SK-N-DZ (cell line): Measurements from ENCODE around the gene KNL1.
A peak's percentile ranks its signal among the peaks of the same experiment; 100 is the strongest.
"Not testable (repeated sequence)": the region's sequence is repeated elsewhere in the genome, so short reads cannot be mapped to it uniquely, and the experiment has no call there.

ENCODE experiments used
- DNase-seq: peaks from one replicate; pipeline ENCODE4 v3.0.0-alpha.2; 2015; ENCODE audit warnings: low spot score
- small RNA-seq, 2 experiments: library from RNA; depleted of rRNA; stranded (forward); fragments of <200 nt; gene quantifications; one replicate each; pipeline ENCODE3, GENCODE V24; 2014

Gene KNL1

GRCh38 chr15:40660686-40661085 lies 66.6 kb downstream of the KNL1 start:
- no peak for DNase-seq

DNA sequence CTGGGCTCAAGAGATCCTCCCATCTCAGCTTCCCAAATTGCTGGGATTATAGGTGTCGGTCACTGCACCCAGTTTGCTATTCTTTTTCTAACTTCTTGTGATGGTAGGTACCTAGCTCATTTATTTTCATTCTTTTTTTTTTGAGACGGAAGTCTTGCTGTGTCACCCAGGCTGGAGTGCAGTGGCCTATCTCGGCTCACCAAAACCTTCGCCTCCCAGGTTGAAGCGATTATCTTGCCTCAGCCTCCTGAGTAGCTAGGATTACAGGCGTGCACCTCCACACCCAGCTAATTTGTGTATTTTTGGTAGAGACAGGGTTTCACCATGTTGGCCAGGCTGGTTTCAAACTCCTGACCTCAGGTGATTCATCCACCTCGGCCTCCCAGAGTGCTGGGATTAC lies 70.9 kb downstream of the KNL1 start:
- DNase-seq, result no peak

GRCh38 chr15:40676290-40676689 lies 82.2 kb downstream of the KNL1 start:
- not testable (repeated sequence) for DNase-seq

DNA sequence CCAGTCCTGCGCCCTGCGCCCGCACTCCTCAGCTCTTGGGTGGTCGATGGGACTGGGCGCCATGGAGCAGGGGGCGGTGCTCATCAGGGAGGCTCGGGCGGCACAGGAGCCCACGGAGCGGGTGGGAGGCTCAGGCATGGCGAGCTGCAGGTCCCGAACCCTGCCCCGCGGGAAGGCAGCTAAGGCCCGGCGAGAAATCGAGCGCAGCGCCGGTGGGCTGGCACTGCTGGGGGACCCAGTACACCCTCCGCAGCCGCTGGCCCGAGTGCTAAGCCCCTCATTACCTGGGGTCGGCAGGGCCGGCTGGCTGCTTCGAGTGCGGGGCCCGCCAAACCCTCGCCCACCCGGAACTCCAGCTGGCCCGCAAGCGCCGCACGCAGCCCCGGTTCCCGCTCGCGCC lies 82.9 kb downstream of the KNL1 start:
- not testable (repeated sequence) for DNase-seq

GRCh38 chr15:40680151-40680550 lies 86.1 kb downstream of the KNL1 start:
- no peak for DNase-seq

GRCh38 chr15:40680959-40681358 lies 86.9 kb downstream of the KNL1 start:
- not testable (repeated sequence) for DNase-seq

DNA sequence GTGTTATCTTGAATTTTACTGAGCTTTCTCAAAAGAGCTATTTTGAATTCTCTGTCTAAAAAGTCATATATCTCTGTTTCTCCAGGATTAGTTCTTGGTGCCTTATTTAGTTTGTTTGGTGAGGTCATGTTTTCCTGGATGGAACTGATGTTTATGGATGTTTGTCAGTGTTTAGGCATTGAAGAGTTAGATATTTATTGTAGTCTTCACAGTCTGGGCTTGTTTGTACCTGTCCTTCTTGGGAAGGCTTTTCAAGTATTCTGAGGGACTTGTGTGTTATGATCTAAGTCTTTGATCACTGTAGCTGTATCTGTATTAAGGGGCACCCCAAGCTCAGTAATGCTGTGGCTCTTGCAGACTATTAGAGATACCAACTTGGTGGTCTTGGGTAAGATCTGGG lies 90.3 kb downstream of the KNL1 start:
- no peak for DNase-seq

DNA sequence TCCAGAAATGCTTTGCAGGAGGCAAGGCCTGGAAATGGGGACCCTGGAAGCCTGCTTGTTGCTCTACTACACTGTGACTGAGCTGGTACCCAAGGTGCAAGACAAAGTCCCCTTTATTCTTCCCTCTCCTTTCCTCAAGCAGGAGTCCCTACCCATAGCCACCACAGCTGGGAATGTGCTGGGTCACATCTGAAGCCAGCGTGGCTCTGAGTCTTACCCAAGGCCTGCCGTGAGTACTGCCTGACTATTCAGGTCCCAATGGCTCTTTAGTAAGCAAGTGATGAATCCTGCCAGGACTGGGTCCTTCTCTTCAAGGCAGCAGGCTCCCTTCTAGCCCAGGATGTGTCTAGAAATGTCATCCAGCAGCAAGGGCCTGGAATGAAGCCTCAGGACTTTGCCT lies 91.3 kb downstream of the KNL1 start:
- DNase-seq, result no peak

GRCh38 chr15:40688932-40689799 lies 95.1 kb downstream of the KNL1 start:
- no peak for DNase-seq

DNA sequence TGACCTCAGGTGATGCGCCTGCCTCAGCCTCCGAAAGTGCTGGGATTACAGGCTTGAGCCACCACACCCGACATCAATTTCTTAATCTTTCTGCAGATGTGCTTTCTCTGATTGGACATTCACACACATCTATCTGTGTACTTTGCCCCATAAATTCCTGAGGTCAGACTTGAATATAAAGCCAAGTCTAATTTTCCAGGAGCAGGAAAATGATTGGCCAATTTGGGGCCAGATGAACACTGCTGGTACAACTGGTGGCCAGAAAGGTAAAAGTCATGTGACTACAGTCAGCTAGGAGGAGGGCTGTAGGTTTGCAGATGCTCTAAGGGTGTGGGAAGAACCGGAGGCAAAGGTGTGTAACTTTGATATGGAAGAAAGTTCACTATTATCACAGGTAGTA lies 97.7 kb downstream of the KNL1 start:
- DNase-seq, result no peak

- no peak for DNase-seq
Measured at GRCh38 chr15:40693904-40694687, 100.0 kb downstream of the KNL1 start.

GRCh38 chr15:40694688-40695468 lies 100.8 kb downstream of the KNL1 start, which contains the start of gene RAD51:
TSS of gene RAD51 (plus strand) at chr15:40695174. CDS start at chr15:40698759, 3,585 bp downstream.
- DNase-seq, result peak; percentile 92

DNA sequence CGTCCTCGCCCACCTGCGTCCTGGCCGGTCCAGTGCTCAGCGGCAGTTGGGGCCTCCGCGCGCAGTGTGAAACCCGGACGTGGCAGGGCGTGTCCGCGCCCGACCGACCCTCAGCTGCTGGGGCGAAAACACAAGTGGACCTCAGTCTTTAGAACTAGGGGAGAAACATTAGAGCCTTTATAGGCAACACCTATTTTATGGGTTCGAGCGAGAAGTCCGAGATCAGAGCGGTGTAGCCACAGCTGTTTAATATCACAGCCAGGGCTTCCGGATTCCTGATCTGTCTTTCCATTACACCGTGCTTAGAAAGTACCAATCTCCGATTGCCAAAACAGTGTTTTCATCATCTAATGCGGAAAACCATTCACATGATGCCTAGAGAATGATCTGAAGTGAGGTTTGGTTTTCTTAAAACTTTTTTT lies 101.4 kb downstream of the KNL1 start:
- DNase-seq, result no peak

DNA sequence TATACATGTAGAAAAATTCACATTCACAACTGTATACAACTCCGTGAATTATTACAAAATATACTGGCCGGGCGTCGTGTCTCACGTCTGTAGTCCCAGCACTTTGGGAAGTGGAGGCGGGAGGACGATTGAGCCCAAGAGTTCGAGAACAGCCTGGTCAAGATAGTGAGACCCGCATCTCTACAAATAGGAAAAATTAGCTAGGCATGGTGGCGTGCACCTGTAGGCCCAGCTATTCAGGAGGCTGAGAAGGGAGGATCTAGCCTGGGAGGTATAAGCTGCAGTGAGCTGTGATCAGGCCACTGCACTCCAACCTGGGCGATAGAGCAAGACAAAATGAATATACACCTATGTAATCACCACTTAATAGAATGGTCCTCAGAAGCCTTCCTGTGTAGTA lies 102.2 kb downstream of the KNL1 start:
- DNase-seq, result no peak

GRCh38 chr15:40697916-40698315 lies 103.9 kb downstream of the KNL1 start:
- no peak for DNase-seq

DNA sequence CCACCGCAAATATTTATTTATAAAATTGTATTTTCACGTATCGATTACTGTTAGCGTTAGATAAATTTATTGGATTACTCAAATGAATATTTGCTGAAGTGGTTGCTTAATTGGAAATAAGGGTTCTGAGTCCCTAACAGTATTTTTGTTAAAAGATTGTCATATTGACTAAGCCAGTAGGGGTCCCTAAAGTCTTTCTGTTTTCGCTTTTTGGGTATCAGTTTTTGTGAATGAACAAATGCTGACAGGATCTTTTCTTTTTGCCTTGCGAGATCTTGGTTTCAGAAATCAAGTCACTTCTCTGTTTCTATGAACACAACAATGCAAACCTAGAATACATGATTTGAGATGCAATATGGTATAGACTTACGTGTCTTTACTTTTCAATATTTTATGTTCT lies 108.0 kb downstream of the KNL1 start:
- DNase-seq, result no peak

GRCh38 chr15:40706121-40706520 lies 112.1 kb downstream of the KNL1 start:
- no peak for DNase-seq

Small RNA genes within 50 kb of the gene (small RNA-seq; reads per million reads assigned to genes)
- gene RF00017 (0 reads per million in 2 experiments), gene RN7SL376P (0 reads per million in 2 experiments)
